Erythroblast (primary cell): ENCODE data around the gene HOATZ.

ENCODE experiments used
- GATA1 ChIP-seq: IDR thresholded peaks from 2 replicates; pipeline ENCODE4 v1.6.1; 2011; ENCODE audit warnings: low read depth, mild to moderate bottlenecking, control low read depth, low read length, moderate library complexity
- POLR2A ChIP-seq: IDR thresholded peaks from 2 replicates; pipeline ENCODE4 v1.6.1; 2011; ENCODE audit warnings: mild to moderate bottlenecking, low read length

- TF ChIP-seq POLR2A (no peak), GATA1 (no peak)
These were observed 70.8 kb downstream of the HOATZ start for GRCh38 chr11:111585371-111585770.
